Erythroblast (primary cell): ENCODE results near the gene FAM168B.

Experiments
- GATA1 ChIP-seq: IDR thresholded peaks from 2 replicates; pipeline ENCODE4 v1.6.1; 2011; ENCODE audit warnings: low read depth, mild to moderate bottlenecking, control low read depth, low read length, moderate library complexity
- POLR2A ChIP-seq: IDR thresholded peaks from 2 replicates; pipeline ENCODE4 v1.6.1; 2011; ENCODE audit warnings: mild to moderate bottlenecking, low read length

DNA sequence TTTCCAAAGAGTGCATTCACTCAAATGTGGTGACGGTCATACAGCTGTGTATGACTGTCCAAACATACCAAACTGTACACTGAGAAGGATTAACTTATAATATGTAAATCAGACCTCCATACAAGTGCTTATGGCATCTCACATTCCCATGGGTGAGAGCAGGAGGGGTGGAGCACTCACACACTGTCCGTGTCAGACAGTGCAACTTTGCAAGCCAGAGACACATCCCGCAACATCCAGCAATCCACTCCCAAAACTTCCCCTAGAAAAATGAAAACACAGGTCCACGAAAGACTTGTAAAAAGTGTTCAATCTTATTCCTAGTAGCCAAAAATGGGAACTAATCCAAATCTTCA is 36.4 kb downstream of the FAM168B start:
- TF ChIP-seq POLR2A, result no peak
- TF ChIP-seq GATA1, result no peak
